NCI-H2107 (cell line): Measurements from ENCODE around the gene RNASE3.
"Not testable (repeated sequence)": the region's sequence is repeated elsewhere in the genome, so short reads cannot be mapped to it uniquely, and the experiment has no call there.

Source experiments
- DNase-seq: peaks from one replicate; lab custom pipeline; 2025; lab: John Stamatoyannopoulos, UW

Gene RNASE3

DNA sequence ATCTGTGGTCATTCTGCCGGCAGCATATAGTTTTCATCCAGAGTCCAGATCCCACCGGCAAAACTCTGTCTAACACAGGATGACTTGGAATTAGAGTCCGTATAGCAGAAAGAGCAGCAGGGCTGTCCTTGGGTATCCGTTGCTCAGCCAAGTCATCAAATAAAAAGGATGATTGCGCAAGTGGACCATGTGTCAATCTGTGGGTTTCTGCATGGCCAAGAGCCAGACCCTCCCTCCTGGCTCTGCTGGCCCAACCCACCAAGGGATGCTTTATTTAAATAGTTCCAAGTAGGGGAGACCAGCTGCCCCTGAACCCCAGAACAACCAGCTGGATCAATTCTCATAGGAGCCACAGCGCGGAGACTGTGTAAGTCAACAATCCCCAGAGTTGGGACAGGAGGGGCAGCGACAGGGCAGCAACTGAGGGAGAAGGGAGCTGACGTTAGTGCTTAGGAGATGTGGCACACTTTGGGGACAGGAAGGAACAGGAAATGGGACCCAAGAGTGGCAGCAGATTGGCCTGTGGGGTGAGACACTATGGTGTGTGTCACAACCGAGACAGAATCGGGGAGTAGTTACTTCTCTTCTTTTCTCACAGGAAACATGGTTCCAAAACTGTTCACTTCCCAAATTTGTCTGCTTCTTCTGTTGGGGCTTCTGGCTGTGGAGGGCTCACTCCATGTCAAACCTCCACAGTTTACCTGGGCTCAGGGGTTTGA is 28.0 kb downstream of the RNASE3 start:
- DNase-seq = not testable (repeated sequence)

GRCh38 chr14:20923766-20924297 is 32.6 kb downstream of the RNASE3 start:
- not testable (repeated sequence) for DNase-seq

DNA sequence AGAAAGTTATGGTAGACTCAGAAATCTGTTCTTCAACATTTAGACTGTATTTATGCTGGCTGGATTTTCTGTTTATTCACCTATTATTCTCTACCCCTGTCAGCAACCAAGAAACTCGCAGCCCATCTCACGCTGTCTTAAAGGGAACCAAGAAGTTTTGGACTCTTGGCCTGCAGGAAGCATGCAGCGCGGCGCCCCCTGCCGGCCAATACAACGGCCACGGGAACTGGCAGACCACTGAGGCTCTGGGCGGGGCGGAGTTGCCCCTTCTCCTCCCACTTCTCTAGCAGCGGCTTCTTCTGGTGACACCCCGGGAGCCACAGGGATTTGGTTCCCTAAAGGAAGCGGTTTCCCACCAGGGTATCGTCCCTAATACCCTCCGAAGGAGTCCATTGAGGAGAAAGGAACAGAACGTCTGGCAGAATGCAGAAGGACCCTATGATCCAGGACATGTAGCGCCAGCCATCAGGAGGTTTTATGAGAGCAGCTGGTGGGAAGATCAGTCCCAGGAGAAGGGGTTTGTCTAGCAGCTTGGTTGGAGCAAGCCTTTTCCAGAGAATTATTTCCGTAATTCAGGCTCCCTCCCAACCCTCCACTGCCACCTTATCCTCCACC is 43.1 kb downstream of the RNASE3 start:
- no peak for DNase-seq

DNA sequence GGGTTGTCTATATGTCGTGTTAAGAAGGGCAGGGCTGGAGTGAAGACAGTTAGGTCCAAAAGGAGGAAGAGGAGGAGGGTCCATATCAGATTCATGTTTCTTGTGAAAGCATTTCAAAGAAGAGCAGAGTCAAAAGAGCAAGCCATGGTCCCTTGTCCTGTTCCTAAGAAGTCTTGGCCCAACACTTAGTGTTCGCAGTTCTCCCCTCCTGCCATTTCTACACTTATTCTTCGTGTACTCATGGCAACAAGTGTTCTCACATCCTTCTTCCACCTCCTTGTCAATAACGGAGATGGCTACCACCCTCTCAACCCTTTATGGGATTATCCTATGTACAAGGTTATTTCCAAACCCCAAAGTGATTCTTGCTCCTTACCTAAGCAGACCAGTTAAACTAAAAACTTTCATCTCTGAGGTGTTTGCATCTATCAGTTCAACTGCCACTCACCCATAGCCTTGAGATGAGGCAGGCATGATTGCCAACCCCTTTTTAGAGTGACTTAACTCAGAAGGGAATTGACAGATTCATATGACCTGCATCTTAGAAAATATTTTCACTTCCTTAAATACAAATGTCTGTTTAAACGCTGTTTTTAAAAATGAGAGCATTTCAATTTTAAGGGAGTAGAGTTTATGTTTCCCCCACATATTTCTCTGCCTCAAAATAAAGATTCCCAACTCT is 44.3 kb downstream of the RNASE3 start:
- DNase-seq = no peak
